Measurements from ENCODE around the gene AIFM3. TPM values are rescaled to one million over a fixed set of nuclear protein-coding genes. Genes with fewer than 3 reads are reported as not detected.
A peak's percentile ranks its signal among the peaks of the same experiment; 100 is the strongest.

AIFM3 gene
- total RNA-seq, 5 donors from 2014 or later (not counting 1 experiment from before 2014, with no cell fraction given), result 0.33 to 1.7 (median 0.66) TPM

DNA sequence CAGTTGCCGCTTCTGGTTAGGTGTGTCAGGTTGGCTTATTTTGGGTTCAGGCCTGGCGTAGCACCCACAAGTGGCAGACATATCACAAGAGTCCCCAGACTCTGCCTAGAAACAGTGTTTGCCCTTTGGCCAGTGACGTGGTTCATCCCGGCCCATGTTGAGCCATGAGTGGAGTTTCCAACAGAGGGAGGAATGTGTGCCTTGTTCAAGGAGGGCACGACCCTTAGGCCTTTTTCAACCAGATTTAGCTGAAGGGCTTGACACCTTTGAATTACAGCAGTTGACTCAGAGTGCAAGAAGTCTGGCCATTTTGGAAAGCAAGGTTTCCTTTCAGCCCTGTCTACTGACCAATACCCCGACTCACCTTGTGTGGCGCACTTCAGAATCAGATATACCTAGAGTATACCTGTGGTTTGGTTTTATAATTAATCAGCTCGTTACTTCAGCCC is 15.1 kb upstream of the AIFM3 start:
- H3K27me3 Mint-ChIP-seq, result peaks cover 0 to 8% of the 10 kb centered on the region in 2 donors
- DNase-seq (no peak), ATAC-seq (replicated peaks in 1 of 4) (no peak)
- Histone ChIP-seq H3K4me1 (ENCODE audit: control insufficient read depth in 1 of 2, extremely low read depth in 1 of 2, insufficient read depth in 2 of 2, low read length in 2 of 2) (peaks cover 4 to 18% of the 10 kb centered on the region in 2 experiments), H3K4me3 (ENCODE audit: control insufficient read depth in 1 of 2, extremely low read depth in 1 of 2, low read length in 1 of 2) (no peak overlapping the region), H3K36me3 (ENCODE audit: control insufficient read depth in 2 of 2, extremely low read depth in 1 of 2, insufficient read depth in 1 of 2, low read length in 1 of 2) (peaks cover 11 to 53% of the 10 kb centered on the region in 2 donors), H3K9me3 (no peaks in the 10 kb centered on the region), H3K27ac (ENCODE audit: low read length) (no peak overlapping the region), H3K27me3 (replicated peaks in 1 of 2; ENCODE audit: control insufficient read depth in 2 of 2, extremely low read depth in 1 of 2, insufficient read depth in 2 of 2, low read length in 1 of 2) (peaks cover 0 to 10% of the 10 kb centered on the region in 2 experiments)
- H3K4me3 Mint-ChIP-seq, result no peak overlapping the region
- peaks cover 33% of the 10 kb centered on the region for H3K36me3 Mint-ChIP-seq
- peaks cover 24 to 39% (median 35%) of the 10 kb centered on the region in 3 donors for H3K4me1 Mint-ChIP-seq
- CTCF ChIA-PET, result no interaction called here
- 91% methylated on average over 6 of the region's 8 CpGs for WGBS (ENCODE audit: insufficient coverage)
- no peaks in the 10 kb centered on the region for H3K9me3 Mint-ChIP-seq
- POLR2A ChIA-PET, result no interaction called here
- H3K27ac Mint-ChIP-seq, result no peak overlapping the region

DNA sequence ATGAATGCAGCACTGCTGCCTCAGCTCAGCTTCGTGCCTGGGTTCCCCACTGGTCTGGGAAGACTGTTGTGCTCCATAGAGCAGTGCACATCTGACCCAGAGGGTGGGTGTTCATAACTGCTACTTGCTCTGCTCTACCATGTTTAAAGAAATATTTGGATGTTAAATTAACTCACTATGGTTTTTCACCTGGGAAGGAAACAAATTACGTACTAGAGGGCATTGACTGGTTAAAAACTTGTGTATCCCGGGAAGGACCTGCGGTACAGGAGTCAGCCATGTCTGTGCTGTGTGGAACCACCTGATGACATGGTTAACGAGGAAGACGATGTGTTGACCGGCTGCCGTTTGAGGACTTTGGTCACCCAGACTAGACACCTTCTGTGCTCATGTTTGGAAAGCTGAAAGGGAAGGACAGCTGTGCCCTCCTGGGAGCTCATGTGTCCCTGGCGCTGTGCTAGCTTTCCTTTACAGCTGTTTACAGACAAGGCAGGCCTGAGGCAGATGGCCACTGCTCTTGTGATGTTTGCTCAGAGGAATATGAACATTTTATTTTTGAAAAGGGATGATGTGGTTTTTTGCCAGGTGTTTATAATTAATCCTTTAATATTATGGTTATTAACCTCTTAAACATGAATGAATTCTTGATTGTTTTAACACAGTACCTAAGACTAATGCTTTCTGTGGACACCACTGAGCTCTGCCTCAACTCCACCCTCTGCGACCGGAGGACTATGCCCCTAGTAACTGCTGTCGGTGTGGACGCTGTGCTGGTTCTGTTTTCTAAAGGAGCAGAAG is 14.3 kb upstream of the AIFM3 start:
- POLR2A ChIA-PET, result interaction anchor here in 1 of 2 donors (0.6 kb wide), 1 partner anchor 18 kb away, joined by 3 read pairs; no protein-coding TSS in a partner anchor
- peak overlapping the region in 1 of 2 donors; percentile 2 for H3K27ac Mint-ChIP-seq
- H3K4me3 Mint-ChIP-seq, result no peak overlapping the region
- peaks cover 11 to 53% of the 10 kb centered on the region in 2 donors for H3K36me3 ChIP-seq (ENCODE audit: control insufficient read depth in 2 of 2, extremely low read depth in 1 of 2, insufficient read depth in 1 of 2, low read length in 1 of 2)
- H3K4me1 ChIP-seq (ENCODE audit: control insufficient read depth in 1 of 2, extremely low read depth in 1 of 2, insufficient read depth in 2 of 2, low read length in 2 of 2), result peaks cover 7 to 26% of the 10 kb centered on the region in 2 experiments
- peaks cover 33% of the 10 kb centered on the region for H3K36me3 Mint-ChIP-seq
- H3K4me1 Mint-ChIP-seq, result peaks cover 18 to 36% (median 29%) of the 10 kb centered on the region in 3 donors
- ATAC-seq (replicated peaks in 1 of 4), result no peak
- CTCF ChIA-PET, result no interaction called here
- no peak overlapping the region for H3K27ac ChIP-seq (ENCODE audit: low read length)
- 96% methylated on average over 12 of the region's 13 CpGs for WGBS (ENCODE audit: insufficient coverage)
- no peaks in the 10 kb centered on the region for H3K9me3 ChIP-seq
- no peak overlapping the region for H3K4me3 ChIP-seq (ENCODE audit: control insufficient read depth in 1 of 2, extremely low read depth in 1 of 2, low read length in 1 of 2)
- no peak for DNase-seq
- peaks cover 0 to 18% of the 10 kb centered on the region in 2 experiments for H3K27me3 ChIP-seq (replicated peaks in 1 of 2; ENCODE audit: control insufficient read depth in 2 of 2, extremely low read depth in 1 of 2, insufficient read depth in 2 of 2, low read length in 1 of 2)
- H3K9me3 Mint-ChIP-seq, result no peaks in the 10 kb centered on the region
- H3K27me3 Mint-ChIP-seq, result peaks cover under 1 to 9% of the 10 kb centered on the region in 2 donors

DNA sequence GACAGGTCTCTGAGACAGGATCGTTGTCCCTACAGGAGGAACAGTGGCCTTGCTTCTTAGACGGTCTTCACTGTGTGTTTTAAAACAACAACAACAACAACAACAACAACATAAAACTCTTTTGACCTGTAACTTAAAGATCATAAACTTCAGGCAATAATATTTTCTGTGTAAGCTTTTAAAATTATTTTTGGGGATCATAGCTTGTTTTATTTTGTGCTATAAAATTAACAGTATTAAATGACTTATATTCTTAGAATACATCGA is 13.8 kb upstream of the AIFM3 start:
- Mint-ChIP-seq H3K9me3 (no peaks in the 10 kb centered on the region), H3K4me1 (peaks cover 13 to 36% (median 24%) of the 10 kb centered on the region in 3 donors), H3K36me3 (peaks cover 33% of the 10 kb centered on the region), H3K27ac (no peak overlapping the region), H3K27me3 (peaks cover 6 to 15% of the 10 kb centered on the region in 2 donors), H3K4me3 (no peak overlapping the region)
- Histone ChIP-seq H3K36me3 (ENCODE audit: control insufficient read depth in 2 of 2, extremely low read depth in 1 of 2, insufficient read depth in 1 of 2, low read length in 1 of 2) (peaks cover 11 to 48% of the 10 kb centered on the region in 2 donors), H3K27me3 (replicated peaks in 1 of 2; ENCODE audit: control insufficient read depth in 2 of 2, extremely low read depth in 1 of 2, insufficient read depth in 2 of 2, low read length in 1 of 2) (peaks cover 0 to 23% of the 10 kb centered on the region in 2 experiments), H3K4me3 (ENCODE audit: control insufficient read depth in 1 of 2, extremely low read depth in 1 of 2, low read length in 1 of 2) (no peak overlapping the region), H3K9me3 (no peaks in the 10 kb centered on the region), H3K4me1 (ENCODE audit: control insufficient read depth in 1 of 2, extremely low read depth in 1 of 2, insufficient read depth in 2 of 2, low read length in 2 of 2) (peaks cover 4 to 31% of the 10 kb centered on the region in 2 experiments), H3K27ac (ENCODE audit: low read length) (no peak overlapping the region)
- POLR2A ChIA-PET, result interaction anchor here in 1 of 2 donors (0.6 kb wide), 1 partner anchor 19 kb away, joined by 3 read pairs; no protein-coding TSS in a partner anchor
- ATAC-seq (replicated peaks in 1 of 4) (no peak), DNase-seq (no peak)
- CTCF ChIA-PET, result no interaction called here
- no CpG with 5 or more reads among the region's 3 CpGs for WGBS (ENCODE audit: insufficient coverage)

DNA sequence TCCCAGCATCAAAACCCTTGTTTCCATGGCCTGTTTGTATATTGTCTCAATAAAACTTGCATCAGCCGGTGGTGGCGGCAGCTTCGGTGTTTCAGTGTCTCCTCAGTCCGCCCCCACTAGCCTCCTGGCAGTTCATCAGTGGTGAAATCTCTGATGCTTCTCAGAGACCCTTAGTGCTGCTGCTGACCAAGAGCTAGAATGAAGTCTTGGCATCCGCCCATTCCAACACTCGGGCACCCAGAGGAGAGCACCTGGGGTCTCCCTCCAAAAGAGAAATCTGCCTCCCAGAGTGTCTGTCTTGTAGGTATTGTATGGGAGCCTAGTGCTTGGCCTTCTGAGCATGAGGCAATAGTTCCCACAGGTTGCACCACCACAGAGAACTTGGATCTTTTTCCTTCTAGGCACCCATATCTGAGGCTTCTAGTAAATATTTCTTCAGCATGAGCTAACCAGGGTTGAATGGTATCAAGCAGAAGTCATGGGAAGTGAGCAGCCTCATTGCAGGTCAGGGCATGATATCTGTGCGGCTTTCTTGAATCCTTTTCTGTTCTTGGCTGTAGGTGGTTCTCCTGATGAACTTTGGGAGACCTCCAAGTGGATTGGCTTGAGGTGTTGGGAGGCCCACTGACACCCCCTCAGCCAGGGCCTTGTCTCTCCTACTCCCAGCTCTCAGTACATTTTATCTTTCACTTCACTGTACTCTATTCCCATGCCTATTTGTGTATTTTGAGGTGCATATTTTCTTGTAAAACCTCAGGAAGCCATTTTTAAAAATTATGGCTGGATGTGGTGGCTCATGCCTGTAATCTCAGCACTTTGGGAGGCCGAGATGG is 13.2 kb upstream of the AIFM3 start:
- H3K27ac Mint-ChIP-seq, result no peak overlapping the region
- H3K4me3 ChIP-seq (ENCODE audit: control insufficient read depth in 1 of 2, extremely low read depth in 1 of 2, low read length in 1 of 2), result no peak overlapping the region
- H3K27me3 Mint-ChIP-seq, result peaks cover 6 to 19% of the 10 kb centered on the region in 2 donors
- ChIA-PET POLR2A (no interaction called here), CTCF (interaction anchor here in 1 of 2 donors (0.6 kb wide), 1 partner anchor 8 kb away, joined by 3 read pairs; no protein-coding TSS in a partner anchor)
- no peak overlapping the region for H3K4me3 Mint-ChIP-seq
- H3K36me3 Mint-ChIP-seq, result peaks cover 33% of the 10 kb centered on the region
- no peaks in the 10 kb centered on the region for H3K9me3 ChIP-seq
- no peaks in the 10 kb centered on the region for H3K9me3 Mint-ChIP-seq
- H3K27me3 ChIP-seq (replicated peaks in 1 of 2; ENCODE audit: control insufficient read depth in 2 of 2, extremely low read depth in 1 of 2, insufficient read depth in 2 of 2, low read length in 1 of 2), result peaks cover 0 to 29% of the 10 kb centered on the region in 2 experiments
- H3K27ac ChIP-seq (ENCODE audit: low read length), result no peak overlapping the region
- H3K36me3 ChIP-seq (ENCODE audit: control insufficient read depth in 2 of 2, extremely low read depth in 1 of 2, insufficient read depth in 1 of 2, low read length in 1 of 2), result peaks cover 11 to 44% of the 10 kb centered on the region in 2 donors
- WGBS (ENCODE audit: insufficient coverage), result 100% methylated on average over 8 of the region's 8 CpGs
- DNase-seq, result no peak
- peaks cover 4 to 28% of the 10 kb centered on the region in 2 experiments for H3K4me1 ChIP-seq (ENCODE audit: control insufficient read depth in 1 of 2, extremely low read depth in 1 of 2, insufficient read depth in 2 of 2, low read length in 2 of 2)
- H3K4me1 Mint-ChIP-seq, result peaks cover 11 to 30% (median 18%) of the 10 kb centered on the region in 3 donors
- no peak for ATAC-seq (replicated peaks in 1 of 4)

DNA sequence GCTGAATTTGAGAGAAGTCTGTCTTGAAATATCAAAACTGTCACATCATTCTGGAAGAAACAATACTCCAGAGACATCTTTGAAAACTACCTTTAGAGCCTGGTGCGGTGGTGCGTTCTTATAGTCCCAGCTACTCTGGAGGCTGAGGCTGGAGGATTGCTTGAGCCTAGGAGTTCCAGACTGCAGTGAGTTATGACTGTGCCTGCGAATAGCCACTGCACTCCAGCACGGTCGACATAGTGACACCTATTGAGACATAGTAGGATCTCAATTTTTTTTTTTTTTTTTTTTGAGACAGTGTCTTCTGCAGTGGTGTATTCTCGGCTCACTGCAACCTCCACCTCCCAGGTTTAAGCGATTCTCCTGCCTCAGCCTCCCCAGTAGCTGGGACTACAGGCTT is 11.5 kb upstream of the AIFM3 start:
- Mint-ChIP-seq H3K4me3 (no peak overlapping the region), H3K27ac (no peak overlapping the region), H3K36me3 (peaks cover 22% of the 10 kb centered on the region), H3K27me3 (peaks cover 12 to 26% of the 10 kb centered on the region in 2 donors), H3K9me3 (no peaks in the 10 kb centered on the region), H3K4me1 (peaks cover 0 to 17% (median 5%) of the 10 kb centered on the region in 3 donors)
- POLR2A ChIA-PET, result interaction anchor here in 1 of 2 donors (0.6 kb wide), 1 partner anchor 12 kb away, joined by 4 read pairs; no protein-coding TSS in a partner anchor
- no peaks in the 10 kb centered on the region for H3K9me3 ChIP-seq
- CTCF ChIA-PET, result no interaction called here
- H3K36me3 ChIP-seq (ENCODE audit: control insufficient read depth in 2 of 2, extremely low read depth in 1 of 2, insufficient read depth in 1 of 2, low read length in 1 of 2), result peaks cover 11 to 33% of the 10 kb centered on the region in 2 donors
- no CpG with 5 or more reads among the region's 7 CpGs for WGBS (ENCODE audit: insufficient coverage)
- no peak for DNase-seq
- peaks cover 3 to 18% of the 10 kb centered on the region in 2 experiments for H3K4me1 ChIP-seq (ENCODE audit: control insufficient read depth in 1 of 2, extremely low read depth in 1 of 2, insufficient read depth in 2 of 2, low read length in 2 of 2)
- no peak overlapping the region for H3K27ac ChIP-seq (ENCODE audit: low read length)
- no peak overlapping the region for H3K4me3 ChIP-seq (ENCODE audit: control insufficient read depth in 1 of 2, extremely low read depth in 1 of 2, low read length in 1 of 2)
- ATAC-seq (replicated peaks in 1 of 4), result no peak
- H3K27me3 ChIP-seq (replicated peaks in 1 of 2; ENCODE audit: control insufficient read depth in 2 of 2, extremely low read depth in 1 of 2, insufficient read depth in 2 of 2, low read length in 1 of 2), result peaks cover 0 to 45% of the 10 kb centered on the region in 2 experiments

All from T-cell (primary cell).